NCI-H2171 (cell line): ENCODE measurements around the gene NTSR2.
A peak's percentile ranks its signal among the peaks of the same experiment; 100 is the strongest.
"Not testable (repeated sequence)": the region's sequence is repeated elsewhere in the genome, so short reads cannot be mapped to it uniquely, and the experiment has no call there.

Experiments
- DNase-seq: peaks from one replicate; lab custom pipeline; 2025; lab: John Stamatoyannopoulos, UW

NTSR2 gene

DNA sequence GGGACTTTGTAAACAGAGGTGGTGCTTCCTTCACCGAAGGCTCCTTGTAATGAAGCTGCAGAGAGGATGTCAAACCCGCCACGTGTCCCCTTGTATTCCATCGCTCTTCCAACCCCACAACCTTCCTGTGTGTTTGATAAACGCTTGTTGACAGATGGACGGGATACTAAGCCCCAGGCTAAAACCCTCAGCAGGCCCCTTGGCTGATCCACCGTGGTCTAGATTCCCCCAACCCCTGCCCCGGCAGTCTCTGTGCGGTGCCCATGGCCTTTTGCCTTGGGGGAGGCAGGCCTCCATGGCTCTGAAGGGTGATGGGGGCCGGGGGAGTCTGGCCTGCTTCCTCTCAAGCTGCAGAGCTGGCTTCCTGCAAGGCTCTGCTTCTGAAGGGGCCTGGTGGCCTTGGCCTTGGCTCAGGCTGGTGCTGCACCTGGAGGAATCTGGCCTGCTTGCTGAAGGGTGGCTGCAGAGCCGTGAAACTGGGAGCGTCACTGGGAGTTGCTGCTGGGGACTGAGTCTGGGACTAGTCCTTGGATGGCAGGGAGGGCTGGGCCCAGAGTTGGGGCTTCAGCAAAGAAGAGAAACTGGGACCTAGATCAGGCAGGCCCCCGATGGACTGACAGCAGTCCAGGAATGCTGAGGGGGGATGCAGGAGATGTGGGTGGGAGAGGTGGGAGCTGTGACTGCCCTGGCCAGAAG, 9.6 kb upstream of the NTSR2 start:
- no peak for DNase-seq

DNA sequence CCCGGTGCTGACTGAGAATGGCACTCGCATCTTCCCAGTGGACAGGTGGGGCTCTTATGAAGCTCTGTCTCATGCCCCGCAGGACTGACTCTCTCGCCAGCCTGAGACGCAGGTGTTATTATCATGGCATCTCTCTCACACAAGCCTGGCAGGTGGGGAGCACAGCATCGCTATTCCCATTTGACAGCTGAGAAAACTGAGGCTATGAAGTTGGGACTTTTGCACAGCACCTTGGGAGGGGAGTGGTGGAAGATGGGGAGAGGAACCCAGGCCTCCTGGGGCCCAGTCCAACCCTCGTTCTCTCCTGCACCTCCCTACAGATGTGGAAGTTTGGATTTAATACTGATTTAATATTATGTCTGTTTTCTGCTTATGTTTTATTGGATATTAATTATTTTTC, 9.0 kb upstream of the NTSR2 start:
- DNase-seq: no peak

DNA sequence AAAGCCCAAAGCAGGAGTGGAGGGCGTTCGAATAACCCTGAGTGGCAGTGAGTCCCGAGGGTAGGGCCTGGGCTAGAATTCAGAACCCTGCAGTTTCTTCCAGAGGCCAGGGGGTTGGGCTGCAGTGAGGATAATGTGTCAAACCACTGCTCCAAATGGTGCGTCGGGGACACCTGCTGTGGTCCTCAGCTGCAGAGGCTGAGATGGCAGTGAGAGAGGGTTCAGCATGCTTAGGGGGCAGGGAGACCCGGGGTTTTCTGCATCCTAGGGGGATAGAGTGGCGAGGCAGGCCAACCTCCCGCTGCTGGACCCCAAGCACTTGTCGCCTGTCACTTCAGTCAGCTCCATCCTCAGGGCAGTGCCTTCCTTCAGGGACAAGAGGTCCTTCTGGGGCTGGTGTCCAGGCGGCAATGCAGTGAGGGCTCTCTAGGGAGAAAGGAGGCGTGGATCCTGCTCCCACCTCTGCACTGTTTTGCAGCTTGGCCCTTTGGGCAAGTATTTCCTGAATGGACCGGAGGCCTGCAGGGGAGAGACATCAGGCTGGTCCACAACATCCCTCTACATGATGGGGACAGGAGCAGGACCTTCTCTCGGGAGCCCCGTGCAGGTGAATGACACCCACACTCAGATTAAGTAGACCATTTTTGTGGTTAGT, 8.4 kb upstream of the NTSR2 start:
- DNase-seq: no peak

DNA sequence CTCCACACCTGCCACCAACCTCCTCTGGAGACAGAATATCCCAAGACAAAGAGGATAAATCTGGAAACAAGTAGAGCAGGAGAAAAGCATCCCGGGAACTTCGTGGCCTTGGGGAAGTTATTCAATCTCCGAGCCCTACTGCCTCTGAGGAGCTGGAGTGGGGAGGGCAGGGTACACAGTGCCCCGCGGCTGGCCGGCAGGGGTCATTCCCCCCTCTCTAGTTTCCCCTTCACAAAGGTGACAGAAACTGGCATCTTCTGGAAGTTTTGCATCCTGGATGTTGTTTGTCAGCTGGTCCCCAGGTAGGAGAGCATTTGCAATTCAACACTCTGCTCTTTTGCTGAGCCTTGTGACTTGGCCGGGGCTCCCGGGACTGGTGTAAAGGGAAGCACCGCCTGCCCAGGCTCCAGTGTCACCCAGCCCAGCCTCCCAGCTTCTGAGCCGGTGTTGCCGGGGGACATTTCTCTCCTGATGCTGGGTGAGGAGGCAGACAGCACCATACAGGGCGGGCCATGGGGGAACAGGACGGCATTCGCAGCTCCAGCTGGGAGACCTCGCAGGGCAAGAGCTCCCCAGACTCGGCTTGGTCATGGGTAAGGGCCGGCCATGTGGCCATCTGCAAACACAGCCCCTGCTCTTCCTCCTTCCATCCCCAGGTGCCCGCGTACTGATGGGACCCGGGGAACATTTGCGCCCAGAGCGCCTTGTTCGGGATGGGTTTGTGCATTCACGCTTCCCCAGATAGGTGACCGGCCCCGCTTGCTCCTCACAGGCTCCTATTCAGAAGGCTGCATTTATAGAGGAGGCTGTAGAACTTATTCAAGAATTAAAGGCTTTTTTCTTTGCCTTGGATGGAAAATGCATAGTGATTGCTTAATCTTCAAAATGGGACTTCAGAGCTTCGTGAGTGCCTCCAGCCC, 7.4 kb upstream of the NTSR2 start:
- no peak for DNase-seq

DNA sequence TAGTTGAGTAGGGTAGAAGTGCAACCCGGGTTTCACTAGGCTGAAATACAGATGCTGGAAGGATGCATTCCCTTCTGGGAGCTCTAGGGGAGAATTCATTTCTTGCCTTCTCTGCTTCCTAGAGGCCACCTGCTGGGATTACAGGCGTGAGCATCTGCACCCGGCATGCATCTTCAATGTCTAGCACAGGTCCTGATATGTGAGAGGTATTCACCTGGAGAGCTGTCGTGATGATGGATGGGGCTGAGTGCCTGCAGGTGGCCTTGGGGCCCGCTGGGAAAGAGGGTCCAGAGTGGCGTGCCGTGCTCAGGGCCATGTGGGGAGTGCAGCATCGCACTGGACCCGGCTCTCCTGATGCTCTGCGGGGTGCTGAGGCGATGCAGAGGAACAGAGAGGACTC, 6.6 kb upstream of the NTSR2 start:
- DNase-seq: peak; percentile 78

DNA sequence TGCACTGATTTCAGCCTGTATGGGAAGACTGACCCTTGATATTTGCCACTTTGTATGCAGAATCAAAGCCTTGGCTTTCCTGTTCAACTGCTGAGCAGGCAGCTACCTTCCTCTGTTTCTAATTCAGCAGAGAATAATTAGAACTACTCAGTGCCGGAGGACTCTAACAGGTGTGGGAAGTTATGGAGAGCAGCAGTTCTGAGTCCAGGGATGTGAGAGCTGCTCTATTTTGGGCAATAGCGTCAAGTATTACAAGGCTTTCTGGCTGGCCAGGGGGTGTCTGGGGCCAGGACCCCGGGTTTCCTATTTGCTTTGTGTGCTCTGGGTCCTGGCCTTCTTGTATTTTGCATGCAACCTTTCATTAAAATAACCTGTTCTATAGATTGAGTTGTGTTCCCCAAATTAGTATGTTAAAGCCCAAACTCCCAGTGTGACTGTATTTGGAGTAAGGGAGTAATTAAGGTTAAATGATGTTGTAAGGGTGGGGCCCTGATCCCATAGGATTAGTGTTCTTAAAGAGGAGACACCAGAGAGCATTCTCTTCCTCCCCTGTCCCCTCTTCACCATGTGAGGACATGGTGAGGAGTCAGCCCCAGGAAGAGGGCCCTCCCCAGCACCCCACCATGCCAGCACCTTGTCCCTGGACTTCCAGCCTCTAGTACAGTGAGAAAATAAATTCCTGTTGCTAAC, 5.6 kb upstream of the NTSR2 start:
- no peak for DNase-seq

DNA sequence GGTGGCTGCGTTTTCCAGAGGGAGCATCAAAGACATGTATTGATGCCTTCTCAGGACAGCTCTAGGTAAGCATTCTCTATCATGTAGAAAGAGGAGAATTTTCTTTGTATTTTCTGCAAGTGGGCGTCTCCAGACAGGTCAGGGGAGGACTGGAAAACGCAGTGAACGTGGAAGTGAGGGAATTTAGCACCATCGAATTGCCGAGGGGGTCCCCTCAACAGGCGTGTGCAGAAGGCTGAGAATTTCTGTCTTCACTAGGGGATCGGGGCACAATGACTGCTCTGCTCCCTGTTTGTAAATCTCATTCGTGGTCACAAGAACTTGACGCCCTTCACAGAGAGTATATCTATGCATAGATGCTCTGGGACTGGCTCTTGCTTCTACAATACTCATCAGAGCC, 5.0 kb upstream of the NTSR2 start:
- no peak for DNase-seq

DNA sequence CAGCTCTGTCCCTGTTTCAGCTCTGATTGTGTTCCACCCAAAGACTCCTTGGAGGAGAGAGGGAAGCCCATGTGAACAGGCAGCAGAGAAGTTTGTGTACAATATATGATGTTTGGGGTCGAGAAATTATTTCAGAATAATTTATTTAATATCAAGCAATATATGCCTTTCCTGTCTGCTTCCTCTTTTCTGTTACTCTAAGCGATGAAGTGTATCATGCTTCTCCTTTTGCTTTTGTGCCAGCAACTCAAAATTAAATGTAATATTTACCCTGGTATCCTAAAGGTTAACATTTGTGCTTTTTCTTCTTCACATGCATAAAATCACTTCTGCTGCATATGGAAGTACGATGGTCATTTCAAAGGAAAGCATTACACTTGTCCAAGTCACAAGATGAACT, 2.4 kb upstream of the NTSR2 start:
- no peak for DNase-seq

DNA sequence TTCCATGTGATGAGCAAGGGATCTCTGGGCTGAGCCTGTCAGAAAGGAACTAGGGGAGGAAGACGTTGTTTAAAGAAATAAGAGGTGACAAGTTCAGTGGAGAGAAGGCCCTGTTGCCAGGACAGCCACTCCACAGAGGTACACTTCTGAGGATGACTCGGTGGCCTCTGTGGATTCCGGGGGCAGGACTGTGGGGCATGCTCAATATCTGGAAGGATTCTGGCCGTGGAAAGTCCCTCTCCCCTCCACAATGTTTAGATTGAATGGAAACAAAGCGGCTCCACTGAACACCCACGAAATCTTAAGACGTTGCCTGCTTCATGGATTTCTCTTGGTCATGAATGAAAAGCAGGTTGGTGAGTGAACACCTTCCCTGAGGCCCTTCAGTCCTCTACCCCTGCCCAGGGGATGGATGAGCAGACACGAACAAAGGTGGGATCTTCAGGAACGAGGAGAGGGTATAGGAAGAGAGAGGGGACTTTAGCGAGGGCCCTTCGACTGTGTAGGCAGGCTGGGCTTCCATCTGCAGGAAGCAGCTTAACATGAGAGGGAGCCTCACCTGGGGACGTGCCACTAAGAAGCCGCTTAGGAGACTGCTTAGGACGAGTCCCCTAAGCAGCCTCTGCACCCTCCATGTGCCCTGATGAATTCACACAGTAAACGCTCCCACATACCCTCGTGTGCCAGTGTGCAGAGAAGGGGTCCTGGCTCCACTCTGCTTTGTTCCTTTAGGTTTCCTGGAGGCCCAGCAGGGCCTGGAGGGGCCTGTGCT, 1.9 kb downstream of the NTSR2 start:
- no peak for DNase-seq

DNA sequence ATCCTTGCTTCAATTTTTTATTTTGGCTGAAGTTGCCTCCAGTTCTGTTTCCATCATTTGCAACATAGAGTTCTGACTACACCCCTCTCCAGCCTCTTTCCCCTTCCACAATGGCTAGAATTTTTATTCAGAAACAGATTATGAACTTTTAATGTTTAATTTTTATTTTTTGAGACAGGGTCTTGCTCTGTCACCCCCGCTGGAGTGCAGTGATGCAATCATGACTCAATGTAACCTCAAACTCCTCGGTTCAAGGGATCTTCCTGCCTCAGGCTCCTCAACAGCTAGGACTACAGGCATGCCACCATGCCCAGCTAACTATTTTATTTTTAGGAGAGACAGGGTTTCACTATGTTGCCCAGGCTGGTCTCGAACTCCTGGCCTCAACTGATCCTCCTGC, 2.8 kb downstream of the NTSR2 start:
- no peak for DNase-seq

DNA sequence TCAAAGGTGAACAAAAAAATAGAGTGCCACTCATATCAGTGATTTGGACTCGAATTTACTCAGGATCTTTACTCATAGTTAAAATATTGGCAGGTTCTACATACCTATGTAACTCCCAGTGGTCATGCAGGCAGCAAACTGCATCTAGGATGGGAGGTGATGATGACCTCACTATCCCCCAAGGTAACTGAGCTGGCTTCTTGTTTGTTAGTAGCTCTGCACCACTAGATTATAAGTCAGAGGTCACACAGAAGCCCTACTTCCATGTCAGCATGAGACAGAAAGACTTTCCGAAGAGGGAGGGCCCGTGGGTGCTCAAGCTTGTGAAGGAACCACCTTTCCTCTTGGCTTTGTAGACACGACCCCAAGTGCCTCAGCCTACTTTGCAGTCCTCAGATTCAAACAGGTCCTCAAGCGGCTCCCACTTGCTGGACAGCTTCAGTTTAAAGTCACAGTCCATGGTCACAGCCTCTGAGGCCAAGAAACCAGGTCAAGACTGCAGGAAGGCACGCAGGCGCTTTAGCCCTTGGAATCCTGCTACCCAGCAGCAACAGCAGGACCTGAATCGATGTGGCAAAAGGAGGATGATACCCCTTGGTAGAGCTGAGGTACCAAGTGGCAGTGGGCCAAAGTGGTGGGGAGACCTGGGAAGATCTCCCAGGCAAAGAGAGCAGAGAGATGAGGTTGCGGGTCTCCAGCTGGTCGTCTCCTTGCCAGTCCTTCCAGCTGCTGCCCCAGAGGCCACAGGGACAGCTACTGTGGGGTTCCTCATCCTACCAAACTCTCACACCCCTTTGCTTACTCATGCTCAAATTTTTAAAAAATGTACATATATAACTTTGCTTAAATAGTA, 4.3 kb downstream of the NTSR2 start:
- DNase-seq: no peak

DNA sequence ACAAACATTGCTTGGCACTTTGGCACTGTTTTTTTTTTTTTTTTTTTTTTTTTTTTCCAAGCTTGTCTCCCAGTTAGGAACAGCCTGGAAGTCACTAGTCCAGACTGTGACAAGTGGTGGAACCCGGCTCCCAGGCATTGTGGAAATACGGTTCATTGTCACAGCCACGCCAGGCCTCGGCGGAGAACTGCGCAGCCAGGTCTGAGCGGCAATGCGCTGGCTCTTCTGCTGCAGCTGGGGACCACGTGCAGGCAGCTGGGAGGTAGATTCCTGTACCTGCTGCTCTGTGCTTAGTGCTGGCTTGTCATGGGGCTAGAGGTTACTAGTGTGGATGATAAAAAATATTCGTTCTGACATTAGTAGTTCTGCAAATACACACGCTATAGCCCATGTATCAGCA, 5.0 kb downstream of the NTSR2 start:
- DNase-seq: no peak

DNA sequence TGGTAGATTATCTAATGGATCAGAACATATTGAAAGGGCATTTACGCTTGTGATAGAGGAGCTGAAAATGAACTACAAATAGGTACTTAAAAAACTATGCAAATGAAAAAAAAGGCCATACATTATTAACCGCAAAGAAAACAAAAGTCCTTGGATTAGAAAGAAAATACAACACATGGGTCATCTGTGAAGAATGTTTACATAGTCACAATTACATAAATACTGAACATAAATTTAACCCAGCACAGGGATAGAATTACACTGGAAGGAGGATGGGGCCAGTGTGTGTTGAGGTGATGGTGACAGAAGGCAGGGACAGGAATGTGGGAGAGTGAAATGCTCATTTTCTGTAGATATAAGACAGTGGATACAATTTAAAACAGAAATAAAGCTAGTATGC, 6.6 kb downstream of the NTSR2 start:
- no peak for DNase-seq

DNA sequence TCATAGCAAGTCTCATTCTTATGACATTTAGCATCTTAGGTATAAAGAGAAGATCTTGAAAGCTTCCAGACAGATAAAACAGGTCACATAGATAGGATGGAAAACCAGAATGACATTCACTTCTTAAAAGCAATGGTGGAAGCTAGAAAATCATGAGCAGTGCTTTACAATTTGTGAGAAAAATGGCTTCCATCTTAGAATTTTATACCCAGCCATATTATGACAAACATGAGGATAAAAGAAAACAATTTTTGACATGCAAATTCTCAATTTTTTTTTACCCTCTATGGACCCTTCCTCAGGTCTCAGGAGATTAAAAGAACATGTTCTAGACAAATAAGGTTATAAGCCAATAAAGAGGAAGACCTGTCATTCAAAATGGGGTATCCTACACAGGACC, 7.1 kb downstream of the NTSR2 start:
- DNase-seq: no peak

DNA sequence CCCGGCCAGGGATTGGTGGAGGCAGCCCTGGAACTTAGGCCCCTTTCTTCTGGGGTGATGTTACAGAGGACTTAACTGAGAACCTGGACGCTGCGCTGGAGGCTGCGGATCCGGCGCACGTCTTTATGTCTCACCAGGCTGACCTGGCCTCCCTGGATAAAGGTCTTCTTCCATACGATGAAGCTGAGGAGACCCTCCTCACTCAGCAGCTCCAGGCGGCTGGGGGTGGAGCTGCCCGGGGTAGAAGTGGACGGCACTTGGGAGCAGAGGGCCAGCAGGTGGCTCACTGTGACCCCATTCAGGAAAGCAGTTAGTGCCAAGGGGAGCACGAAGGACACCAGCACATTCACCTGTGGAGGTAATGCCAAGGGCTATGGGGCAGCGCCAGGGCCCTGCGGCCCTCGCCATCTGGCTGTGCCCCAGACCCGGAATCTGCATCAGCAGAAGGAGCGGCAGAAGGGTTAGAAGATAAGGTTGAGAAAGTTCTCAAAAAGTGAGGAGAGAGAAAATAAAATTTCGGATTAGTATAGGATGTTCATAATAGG, 8.0 kb downstream of the NTSR2 start:
- no peak for DNase-seq

DNA sequence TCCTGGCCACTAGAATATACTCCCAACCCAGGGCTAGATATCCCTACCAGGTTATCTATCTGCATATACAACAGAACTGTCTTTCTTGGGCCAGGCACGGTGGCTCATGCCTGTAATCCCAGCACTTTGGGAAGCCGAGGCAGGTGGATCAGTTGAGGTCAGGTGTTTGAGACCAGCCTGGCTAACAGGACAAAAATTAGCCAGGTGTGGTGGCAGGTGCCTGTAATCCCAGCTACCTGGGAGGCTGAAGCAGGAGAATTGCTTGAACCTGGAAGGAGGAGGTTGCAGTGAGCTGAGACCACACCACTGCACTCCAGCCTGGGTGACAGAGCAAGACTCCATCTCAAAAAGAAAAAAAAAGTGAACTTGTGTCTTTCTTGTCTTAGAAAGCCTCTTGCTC, 9.6 kb downstream of the NTSR2 start:
- not testable (repeated sequence) for DNase-seq

DNA sequence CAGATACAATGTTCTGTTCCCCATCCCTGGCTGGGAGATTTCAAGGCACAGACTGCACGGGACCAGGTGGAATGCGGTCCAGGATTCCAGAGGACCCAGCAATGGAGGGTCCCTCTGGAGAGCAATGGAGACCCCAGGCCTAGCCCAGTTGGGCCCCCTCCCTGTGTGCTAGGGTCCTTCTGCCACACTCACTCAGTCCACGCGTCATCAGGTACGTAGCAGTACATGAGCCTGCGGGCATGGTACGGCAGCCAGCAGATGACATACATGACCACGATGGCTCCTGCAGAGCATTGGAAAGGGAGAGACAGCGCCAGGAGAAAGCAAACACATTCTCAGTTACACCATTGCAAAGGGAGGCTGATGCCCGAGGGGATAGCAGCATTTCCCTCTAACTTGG, 10.1 kb downstream of the NTSR2 start:
- DNase-seq: no peak

DNA sequence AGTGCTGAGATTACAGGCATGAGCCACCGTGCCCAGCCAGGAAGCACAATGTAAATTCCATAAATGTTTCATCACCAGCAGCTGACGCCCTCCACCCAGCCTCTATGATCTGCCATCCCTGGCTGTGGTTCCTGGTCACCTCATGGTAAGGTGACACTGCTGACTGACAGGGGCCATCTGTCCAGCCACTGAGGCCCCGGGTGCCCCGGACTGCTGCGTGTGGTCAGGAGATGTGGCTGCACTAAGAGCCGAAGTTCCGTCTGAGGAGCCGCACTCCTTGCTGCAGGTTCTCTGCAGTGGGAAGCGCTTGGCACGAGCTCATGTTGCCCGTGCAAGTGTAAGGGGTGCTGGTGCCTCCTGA, 10.9 kb downstream of the NTSR2 start:
- DNase-seq: no peak

DNA sequence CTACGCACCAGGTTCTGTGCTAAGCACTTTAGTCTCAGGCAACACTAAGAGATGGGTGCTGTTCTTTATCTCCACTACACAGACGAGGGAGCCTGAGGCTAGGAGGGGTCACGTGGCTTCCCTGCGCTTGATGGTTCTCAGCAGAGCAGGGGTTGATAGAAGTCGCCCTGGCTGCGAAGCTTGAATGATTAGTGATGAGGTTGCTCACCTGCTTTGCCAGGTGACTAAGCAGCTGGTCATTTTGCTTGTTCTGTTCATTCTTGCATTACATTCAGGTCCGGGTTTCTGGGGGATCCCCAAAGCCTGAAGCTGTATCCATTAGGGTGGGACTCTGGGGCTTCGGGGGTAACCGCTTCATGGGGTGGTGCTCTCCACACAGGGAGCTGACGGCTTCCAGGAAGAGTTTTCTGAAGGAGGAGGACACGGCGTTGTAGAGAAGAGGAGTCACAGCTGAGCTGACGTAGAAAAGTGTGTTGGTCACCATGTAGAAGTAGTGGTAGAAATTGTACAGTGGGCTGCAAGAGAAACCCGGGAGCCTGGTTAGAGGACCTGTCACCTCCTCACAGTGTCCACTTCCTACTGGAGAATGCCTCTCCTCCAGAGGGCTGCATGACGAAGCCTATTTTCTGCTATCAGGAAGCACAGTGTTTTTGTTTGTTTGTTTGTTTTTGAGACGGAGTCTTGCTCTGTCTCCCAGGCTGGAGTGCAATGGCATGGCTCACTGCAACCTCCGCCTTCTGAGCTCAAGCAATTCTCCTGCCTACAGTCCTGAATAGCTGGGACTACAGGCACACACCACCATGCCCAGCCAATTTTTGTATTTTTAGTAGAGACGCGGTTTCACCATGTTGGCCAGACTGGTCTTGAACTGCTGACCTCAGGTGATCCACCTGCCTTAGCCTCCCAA, 11.5 kb downstream of the NTSR2 start:
- DNase-seq: no peak
